Naive B cell (primary cell): Measurements from ENCODE around the gene PSAP. TPM values are rescaled to one million over a fixed set of nuclear protein-coding genes. Genes with fewer than 3 reads are reported as not detected.
A peak's percentile ranks its signal among the peaks of the same experiment; 100 is the strongest.
"Not testable (repeated sequence)": the region's sequence is repeated elsewhere in the genome, so short reads cannot be mapped to it uniquely, and the experiment has no call there.

Experiments
- ATAC-seq, 2 donors: fragments of 150-1000 bp; cut with Tn5 transposase; 2 replicates each; pipeline ENCODE4 v1.10.0; 2021; ENCODE audit warnings: low read depth in 2 of 2, mild to moderate bottlenecking in 2 of 2, moderate library complexity in 2 of 2
- DNase-seq: peaks from one replicate; pipeline ENCODE4 v3.0.0; 2022
- H3K27ac Mint-ChIP-seq, 6 donors: one replicate each; pipeline ENCODE4 v1.8.0; 2020 to 2022; ENCODE audit warnings: mild to moderate bottlenecking in 6 of 6, mixed read lengths in 6 of 6, moderate library complexity in 5 of 6, inconsistent platforms in 2 of 6
- H3K27me3 Mint-ChIP-seq, 3 donors: one replicate each; pipeline ENCODE4 v1.8.0; 2021 to 2022; ENCODE audit warnings: mixed read lengths in 3 of 3, mild to moderate bottlenecking in 1 of 3
- H3K36me3 Mint-ChIP-seq, 2 donors: one replicate each; pipeline ENCODE4 v1.8.0; 2020 to 2022; ENCODE audit warnings: mixed read lengths in 2 of 2, inconsistent platforms in 1 of 2, mild to moderate bottlenecking in 1 of 2
- H3K4me1 Mint-ChIP-seq, 3 donors: one replicate each; pipeline ENCODE4 v1.8.0; 2020 to 2022; ENCODE audit warnings: mixed read lengths in 3 of 3, inconsistent platforms in 1 of 3, mild to moderate bottlenecking in 1 of 3, moderate library complexity in 1 of 3
- H3K4me3 Mint-ChIP-seq, 8 donors: one replicate each; pipeline ENCODE4 v1.8.0; 2020 to 2022; ENCODE audit warnings: mild to moderate bottlenecking in 8 of 8, mixed read lengths in 8 of 8, moderate library complexity in 8 of 8, inconsistent platforms in 2 of 8
- H3K9me3 Mint-ChIP-seq, 7 donors: one replicate each; pipeline ENCODE4 v1.8.0; 2020 to 2022; ENCODE audit warnings: mixed read lengths in 7 of 7, mild to moderate bottlenecking in 5 of 7, inconsistent platforms in 2 of 7, moderate library complexity in 1 of 7
- polyA plus RNA-seq, 6 donors: library from polyadenylated mRNA; unstranded; fragments of 300-500 nt; fragmentation: Illumina TruSeq; gene quantifications; one replicate each; pipeline ENCODE4 v1.2.3, GENCODE V29; 2021; ENCODE audit warnings: low read depth in 6 of 6

The PSAP gene
- 100 to 1,000 TPM; 476 to 761 (median 550) TPM for polyA plus RNA-seq

DNA sequence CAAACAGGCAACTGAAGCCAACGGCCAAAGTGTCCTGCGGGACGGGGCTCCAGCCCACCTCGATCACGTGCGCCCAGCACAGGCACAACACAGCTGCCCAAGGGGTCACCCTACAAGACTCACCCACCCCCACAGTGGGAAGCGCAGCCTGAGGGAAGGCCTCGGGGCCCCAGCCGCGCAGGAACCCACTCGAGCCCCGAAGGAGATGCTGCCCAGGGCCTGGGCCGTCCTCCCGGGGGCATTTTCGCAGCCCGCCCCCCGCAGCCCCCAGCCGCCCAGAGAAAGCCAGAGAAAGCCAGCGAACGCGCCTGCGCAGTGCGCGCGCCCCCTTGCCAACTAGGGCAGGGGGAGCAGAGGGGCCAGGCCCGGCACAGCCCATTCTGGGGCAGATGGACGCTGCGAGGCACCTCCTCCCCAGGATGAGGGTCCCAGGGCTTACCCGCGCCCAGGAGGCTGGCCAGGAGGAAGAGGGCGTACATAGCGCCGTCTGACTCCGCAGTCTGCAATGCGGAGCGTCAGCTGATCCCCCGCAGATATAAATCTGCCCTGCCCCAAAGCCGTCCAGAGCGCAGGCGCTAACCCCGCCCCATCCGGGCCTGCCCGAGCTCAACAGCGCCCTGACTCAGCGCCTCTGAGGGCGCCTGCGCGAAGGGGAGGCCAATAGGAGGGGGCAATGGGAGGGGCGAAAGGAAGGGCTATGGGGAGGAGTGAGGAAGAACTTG lies at the start of gene PSAP:
Gene PSAP (minus strand): TSS at position 509 of the 722 bp plus-strand sequence. CDS start 30 bp downstream, at position 479.
- no peaks in the 10 kb centered on the region for H3K36me3 Mint-ChIP-seq
- peak within 1 kb of the TSS; percentile 90 to 97 (median 96) for H3K4me3 Mint-ChIP-seq
- peaks cover 41 to 61% (median 56%) of the 10 kb centered on the region in 3 donors for H3K4me1 Mint-ChIP-seq
- ATAC-seq: peak; percentile 96
- peak; percentile 97 for DNase-seq
- peak within 1 kb of the TSS; percentile 85 to 97 (median 94) for H3K27ac Mint-ChIP-seq
- H3K27me3 Mint-ChIP-seq: no peaks in the 10 kb centered on the region
- H3K9me3 Mint-ChIP-seq: no peaks in the 10 kb centered on the region

- no peak for ATAC-seq
- Mint-ChIP-seq H3K27me3 (peaks cover 0 to 5% (median 3%) of the 10 kb centered on the region in 3 donors), H3K4me1 (peaks cover 0 to 2% (median 0%) of the 10 kb centered on the region in 3 donors), H3K36me3 (no peaks in the 10 kb centered on the region), H3K4me3 (no peak overlapping the region), H3K9me3 (peaks cover 0 to 4% (median 1%) of the 10 kb centered on the region in 7 donors), H3K27ac (peak overlapping the region in 2 of 6 donors; percentile 15 to 53)
- DNase-seq: no peak
These were observed 49.6 kb upstream of the PSAP start for GRCh38 chr10:71900441-71901180.

DNA sequence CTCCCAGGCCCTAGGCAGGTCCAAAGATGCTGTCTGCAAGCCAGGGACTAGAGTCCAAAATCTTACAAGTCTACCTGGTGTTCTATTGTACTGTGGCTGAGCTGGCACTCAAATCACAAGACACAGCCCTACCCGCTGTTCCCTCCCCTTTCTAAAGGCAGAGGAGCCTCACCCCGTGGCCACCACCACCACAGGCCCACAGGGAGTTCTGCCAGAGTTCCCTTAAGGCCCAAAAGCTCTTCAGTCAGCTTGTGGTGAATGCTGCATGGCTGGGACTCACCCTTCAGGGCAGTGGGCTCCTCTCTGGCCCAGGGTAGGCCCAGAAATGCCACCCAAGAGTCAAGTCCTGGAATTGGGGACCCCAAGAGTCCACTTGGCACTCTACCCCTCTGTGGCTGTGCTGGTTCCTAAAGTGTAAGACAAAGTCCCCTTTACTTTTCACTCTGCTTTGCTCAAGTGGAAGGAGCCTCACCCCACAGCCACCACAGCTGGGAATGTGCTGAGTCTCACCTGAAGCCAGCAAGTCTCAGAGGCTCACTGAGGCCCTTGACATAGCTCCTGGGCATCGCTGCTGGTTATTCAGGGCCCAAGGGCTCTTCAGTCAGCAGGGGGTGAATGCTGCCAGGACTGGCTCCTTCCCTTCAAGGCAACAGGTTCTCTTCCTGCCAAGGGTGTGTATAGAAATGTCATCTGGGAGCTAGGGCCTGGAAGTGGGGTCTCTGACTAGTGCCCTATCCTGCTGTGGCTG lies 48.8 kb upstream of the PSAP start:
- ATAC-seq (peak in 1 of 2 donors; percentile 27), DNase-seq (no peak)
- H3K36me3 Mint-ChIP-seq: no peaks in the 10 kb centered on the region
- H3K9me3 Mint-ChIP-seq: peaks cover 0 to 4% (median 1%) of the 10 kb centered on the region in 7 donors
- peaks cover 0 to 5% (median 3%) of the 10 kb centered on the region in 3 donors for H3K27me3 Mint-ChIP-seq
- H3K27ac Mint-ChIP-seq: peak overlapping the region in 3 of 6 donors; percentile 15 to 53 (median 47)
- H3K4me1 Mint-ChIP-seq: peaks cover 0 to 2% (median 0%) of the 10 kb centered on the region in 3 donors
- H3K4me3 Mint-ChIP-seq: no peak overlapping the region

GRCh38 chr10:71898346-71898745 lies 47.3 kb upstream of the PSAP start:
- not testable (repeated sequence) for ATAC-seq, H3K4me3 Mint-ChIP-seq, H3K27me3 Mint-ChIP-seq, H3K9me3 Mint-ChIP-seq, H3K4me1 Mint-ChIP-seq, H3K36me3 Mint-ChIP-seq, DNase-seq, H3K27ac Mint-ChIP-seq

GRCh38 chr10:71893920-71894319 lies 42.9 kb upstream of the PSAP start:
- no peak for DNase-seq
- Mint-ChIP-seq H3K9me3 (peaks cover 0 to 4% (median 0%) of the 10 kb centered on the region in 7 donors), H3K36me3 (no peaks in the 10 kb centered on the region), H3K27ac (peak overlapping the region in 1 of 6 donors; percentile 73), H3K27me3 (peaks cover 0 to 3% (median 0%) of the 10 kb centered on the region in 3 donors), H3K4me3 (no peak overlapping the region), H3K4me1 (peaks cover 14 to 22% (median 15%) of the 10 kb centered on the region in 3 donors)
- no peak for ATAC-seq

DNA sequence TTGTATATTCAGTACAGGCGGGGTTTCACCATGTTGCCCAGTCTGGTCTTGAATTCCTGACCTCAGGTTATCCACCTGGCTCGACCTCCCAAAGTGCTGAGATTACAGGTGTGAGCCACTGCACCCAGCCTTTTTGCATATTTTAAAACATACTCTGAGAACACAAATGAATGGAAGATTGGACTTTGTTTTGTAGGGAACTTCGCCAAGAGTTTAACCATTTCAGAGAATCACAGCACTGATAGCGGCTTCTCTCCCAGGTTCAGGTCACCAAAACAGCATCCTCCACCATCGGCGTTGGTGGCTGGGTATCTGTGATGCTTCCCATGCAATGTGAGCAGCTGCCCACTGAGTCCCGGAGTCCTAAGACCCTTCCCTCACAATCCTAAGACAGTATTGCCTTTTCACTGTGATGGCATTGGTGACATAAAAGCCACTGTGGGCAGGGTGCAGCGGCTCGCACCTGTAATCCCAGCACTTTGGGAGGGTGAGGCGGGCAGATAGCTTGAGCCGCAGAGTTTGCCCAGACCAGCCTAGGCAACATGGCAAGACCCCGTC lies 42.3 kb upstream of the PSAP start:
- Mint-ChIP-seq H3K4me1 (peaks cover 19 to 27% (median 21%) of the 10 kb centered on the region in 3 donors), H3K4me3 (no peak overlapping the region), H3K27me3 (peaks cover 0 to 3% (median 0%) of the 10 kb centered on the region in 3 donors), H3K36me3 (no peaks in the 10 kb centered on the region), H3K9me3 (no peaks in the 10 kb centered on the region), H3K27ac (no peak overlapping the region)
- DNase-seq (no peak), ATAC-seq (no peak)

- ATAC-seq: no peak
- DNase-seq: no peak
- Mint-ChIP-seq H3K27ac (peak overlapping the region in 1 of 6 donors; percentile 73), H3K36me3 (no peaks in the 10 kb centered on the region), H3K4me3 (peak overlapping the region in 1 of 8 donors; percentile 30), H3K9me3 (no peaks in the 10 kb centered on the region), H3K4me1 (peaks cover 19 to 34% (median 25%) of the 10 kb centered on the region in 3 donors), H3K27me3 (peaks cover 0 to 3% (median 0%) of the 10 kb centered on the region in 3 donors)
These were observed 40.4 kb upstream of the PSAP start for GRCh38 chr10:71891437-71891836.

DNA sequence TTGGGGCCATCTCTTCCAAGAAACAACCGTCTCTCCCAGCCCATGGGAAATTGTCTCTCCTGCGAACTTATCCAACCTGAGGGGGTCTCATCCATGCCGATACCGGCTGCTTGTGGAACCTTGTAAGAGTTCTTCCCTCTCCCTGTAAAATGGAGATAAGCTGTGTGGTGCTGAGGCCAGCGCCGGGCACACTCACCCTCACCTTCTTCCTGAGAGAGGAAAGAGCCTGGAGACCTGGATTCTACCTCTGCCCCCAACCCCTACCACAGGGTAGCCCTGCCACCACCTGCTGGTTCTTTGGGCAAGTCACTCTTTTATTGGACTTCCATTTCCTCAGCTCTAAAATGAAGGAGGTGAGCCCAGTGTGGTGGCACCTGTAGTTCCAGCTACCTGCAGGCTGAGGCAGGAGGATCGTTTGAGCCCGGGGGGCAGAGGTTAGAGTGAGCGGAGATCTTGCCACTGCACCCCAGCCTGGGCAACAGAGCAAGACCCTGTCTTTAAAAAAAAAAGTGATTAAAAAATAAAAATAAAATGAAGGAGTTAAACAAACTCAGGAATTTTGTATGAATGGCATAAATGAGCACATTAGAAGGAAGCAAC lies 38.4 kb upstream of the PSAP start:
- DNase-seq: no peak
- Mint-ChIP-seq H3K27me3 (no peaks in the 10 kb centered on the region), H3K9me3 (no peaks in the 10 kb centered on the region), H3K27ac (peak overlapping the region; percentile 88 to 97 (median 94)), H3K4me3 (peak overlapping the region; percentile 75 to 92 (median 88)), H3K4me1 (peaks cover 29 to 45% (median 32%) of the 10 kb centered on the region in 3 donors), H3K36me3 (no peaks in the 10 kb centered on the region)
- ATAC-seq: no peak

GRCh38 chr10:71888623-71889387 lies 37.8 kb upstream of the PSAP start:
- no peaks in the 10 kb centered on the region for H3K9me3 Mint-ChIP-seq
- H3K27me3 Mint-ChIP-seq: no peaks in the 10 kb centered on the region
- no peaks in the 10 kb centered on the region for H3K36me3 Mint-ChIP-seq
- H3K4me3 Mint-ChIP-seq: peak overlapping the region; percentile 75 to 92 (median 88)
- peaks cover 30 to 49% (median 32%) of the 10 kb centered on the region in 3 donors for H3K4me1 Mint-ChIP-seq
- peak overlapping the region; percentile 88 to 97 (median 97) for H3K27ac Mint-ChIP-seq
- DNase-seq (peak; percentile 95), ATAC-seq (peak; percentile 93 to 94)

GRCh38 chr10:71888248-71888622 lies 37.2 kb upstream of the PSAP start:
- Mint-ChIP-seq H3K4me1 (peaks cover 35 to 55% (median 37%) of the 10 kb centered on the region in 3 donors), H3K4me3 (peak overlapping the region; percentile 75 to 92 (median 88)), H3K9me3 (no peaks in the 10 kb centered on the region), H3K27ac (peak overlapping the region; percentile 88 to 97 (median 97)), H3K27me3 (no peaks in the 10 kb centered on the region), H3K36me3 (no peaks in the 10 kb centered on the region)
- DNase-seq (no peak), ATAC-seq (no peak)

DNA sequence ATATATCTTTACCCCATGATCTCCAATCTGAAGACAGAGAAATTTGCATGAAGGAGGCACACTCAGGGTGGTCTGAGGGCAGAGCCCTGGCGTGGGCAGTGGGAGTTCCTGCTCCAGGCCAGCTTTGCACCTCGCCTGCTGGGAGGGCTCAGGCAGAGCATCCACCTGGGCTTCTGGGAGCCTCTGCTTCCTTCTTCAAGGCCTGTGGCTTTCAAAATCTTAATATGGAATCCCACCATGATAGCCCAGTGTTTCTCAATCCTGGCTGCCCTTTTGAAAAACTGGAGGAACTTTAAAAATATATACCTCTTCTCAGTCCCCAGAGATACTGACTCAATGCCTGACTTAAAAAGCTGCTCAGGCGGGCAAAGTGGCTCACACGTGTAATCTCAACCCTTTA lies 36.7 kb upstream of the PSAP start:
- H3K27me3 Mint-ChIP-seq: no peaks in the 10 kb centered on the region
- H3K4me3 Mint-ChIP-seq: peak overlapping the region in 6 of 8 donors; percentile 19 to 92 (median 87)
- ATAC-seq (no peak), DNase-seq (no peak)
- peak overlapping the region in 4 of 6 donors; percentile 88 to 97 (median 97) for H3K27ac Mint-ChIP-seq
- H3K9me3 Mint-ChIP-seq: no peaks in the 10 kb centered on the region
- no peaks in the 10 kb centered on the region for H3K36me3 Mint-ChIP-seq
- H3K4me1 Mint-ChIP-seq: peaks cover 40 to 60% (median 42%) of the 10 kb centered on the region in 3 donors
